GM12878 (cell line): ENCODE results near the gene MYRFL. TPM values are rescaled to one million over a fixed set of nuclear protein-coding genes. Genes with fewer than 3 reads are reported as not detected.

Experiments used
- ATAC-seq: fragments of 200-7000 bp; cut with Tn5 transposase; 3 replicates; pipeline ENCODE4 v1.9.1; 2020; ENCODE audit warnings: mild to moderate bottlenecking, moderate library complexity
- BruUV-seq: library from RNA; stranded (reverse); fragments of 400-500 nt; replicated peaks from 2 replicates; lab custom pipeline; 2021; lab: Mats Ljungman, UMichigan
- CTCF ChIA-PET: fragments of 300-600 bp; sonication (Branson Sonifier 250); formaldehyde crosslinking; extraction: SDS; loops from one replicate; lab custom pipeline; 2021; ENCODE audit warnings: inconsistent platforms; lab: Yijun Ruan, JAX
- POLR2A ChIA-PET: fragments of 350-600 bp; formaldehyde crosslinking; extraction: SDS; loops from one replicate; lab custom pipeline; 2021; ENCODE audit warnings: inconsistent platforms; lab: Charles Lee
- RAD21 ChIA-PET: fragments of 300-600 bp; sonication (Branson Sonifier 250); formaldehyde crosslinking; loops from one replicate; lab custom pipeline; 2023; ENCODE audit warnings: antibody characterized with exemption; ENCODE audit not compliant: unreplicated experiment; lab: Charles Lee
- SMC1A ChIA-PET: fragments of 300-600 bp; sonication (Branson Sonifier 250); formaldehyde crosslinking; loops from one replicate; lab custom pipeline; 2023; ENCODE audit not compliant: unreplicated experiment, uncharacterized antibody; lab: Charles Lee
- DNase-seq: peaks from one replicate; pipeline ENCODE4 v3.0.0-alpha.2; 2011; ENCODE audit warnings: low read depth, low spot score
- FAIRE-seq: peaks from 3 replicates; lab custom pipeline; 2011; peaks lifted over from hg19 to GRCh38; lab: Jason Lieb, UNC
- H2AFZ ChIP-seq: 2 replicates; pipeline ENCODE4 v1.6.0; 2011; ENCODE audit warnings: low read depth, low read length, control low read depth; ENCODE audit not compliant: control insufficient read depth
- H3K27ac ChIP-seq: 2 replicates; pipeline ENCODE4 v1.5.1; 2011; ENCODE audit warnings: control low read depth; ENCODE audit not compliant: control insufficient read depth, insufficient read depth
- H3K27me3 ChIP-seq, 2 experiments: replicated peaks in 1 of 2; 2 replicates each; pipeline versions ENCODE4 v1.6.0 to v1.6.1; 2011; ENCODE audit warnings: low read length in 1 of 2; ENCODE audit not compliant: control insufficient read depth in 2 of 2, insufficient read depth in 2 of 2
- H3K36me3 ChIP-seq, 2 experiments: 2 replicates each; pipeline ENCODE4 v1.5.1; 2011; ENCODE audit warnings: low read length in 1 of 2; ENCODE audit not compliant: control insufficient read depth in 2 of 2, insufficient read depth in 2 of 2
- H3K4me1 ChIP-seq: 2 replicates; pipeline ENCODE4 v1.6.1; 2011; ENCODE audit warnings: mild to moderate bottlenecking, low read length, moderate library complexity, mixed read lengths; ENCODE audit not compliant: control insufficient read depth, insufficient read depth
- H3K4me2 ChIP-seq: 2 replicates; pipeline ENCODE4 v1.6.0; 2011; ENCODE audit warnings: control low read depth; ENCODE audit not compliant: control insufficient read depth, insufficient read depth
- H3K4me3 ChIP-seq: fragments of 200-600 bp; sonication (generic); 2 replicates; pipeline ENCODE4 v1.5.1; 2016
- H3K79me2 ChIP-seq: 2 replicates; pipeline ENCODE4 v1.6.0; 2011; ENCODE audit warnings: low read length; ENCODE audit not compliant: control insufficient read depth, insufficient read depth
- H3K9ac ChIP-seq: 2 replicates; pipeline ENCODE4 v1.8.0; 2011; ENCODE audit warnings: low read length, control low read depth, mixed read lengths; ENCODE audit not compliant: control insufficient read depth, insufficient read depth
- H3K9me3 ChIP-seq: replicated peaks from 3 replicates; pipeline ENCODE4 v1.5.1; 2011; ENCODE audit warnings: mild to moderate bottlenecking, low read length; ENCODE audit not compliant: control insufficient read depth, insufficient read depth
- H4K20me1 ChIP-seq: 2 replicates; pipeline ENCODE4 v1.6.0; 2011; ENCODE audit not compliant: control insufficient read depth, insufficient read depth
- ETV6 ChIP-seq, 2 experiments: fragments of 450-650 bp in 1 of 2; IDR thresholded peaks in 1 of 2; conservative IDR thresholded peaks in 1 of 2; 2 replicates each; pipeline ENCODE4 v1.6.1; 2014; ENCODE audit warnings: antibody characterized with exemption in 1 of 2, borderline replicate concordance in 1 of 2, low read depth in 1 of 2, mild to moderate bottlenecking in 1 of 2, moderate library complexity in 1 of 2
- MTA3 ChIP-seq: IDR thresholded peaks from 2 replicates; pipeline ENCODE4 v1.6.1; 2012; ENCODE audit warnings: low read length, inconsistent platforms, borderline replicate concordance
- NFYB ChIP-seq: IDR thresholded peaks from 2 replicates; pipeline ENCODE4 v1.6.1; 2011; ENCODE audit warnings: low read depth, mild to moderate bottlenecking, low read length, improper control_type of control experiment, moderate library complexity; ENCODE audit not compliant: insufficient read depth
- RELA ChIP-seq: fragments of 450-650 bp; IDR thresholded peaks from 2 replicates; pipeline ENCODE4 v1.8.0; 2014; ENCODE audit warnings: borderline replicate concordance; ENCODE audit not compliant: partially characterized antibody
- SIN3A ChIP-seq: IDR thresholded peaks from 2 replicates; pipeline ENCODE4 v1.6.1; 2012; ENCODE audit warnings: low read depth, low read length, improper control_type of control experiment
- ZNF384 ChIP-seq: IDR thresholded peaks from 2 replicates; pipeline ENCODE4 v1.6.1; 2012; ENCODE audit warnings: low read depth, mild to moderate bottlenecking, low read length, improper control_type of control experiment, borderline replicate concordance
- WGBS: methylation state at CpG from one replicate; pipeline ENCODE4 v1.1.6; 2016; ENCODE audit warnings: low lambda C conversion rate; ENCODE audit not compliant: insufficient replicate concordance, insufficient coverage; ENCODE audit errors: missing lambda C conversion rate; 5-methylcytosine and 5-hydroxymethylcytosine counted together
- in situ Hi-C: fragments of 300-500 bp; cut with MboI; formaldehyde crosslinking; loops from 9 replicates; pipeline ENCODE4 v1.14.3; 2018; ENCODE audit warnings: mixed read lengths
- intact Hi-C: fragments of 100-400 bp; cut with micrococcal nuclease; formaldehyde crosslinking; loops from one replicate; pipeline ENCODE4 v1.14.2; 2022; ENCODE audit not compliant: unreplicated experiment
- polyA plus RNA-seq, 11 experiments: library from polyadenylated mRNA; depleted of rRNA in 4 of 11; unstranded in 6 of 11; stranded (reverse) in 5 of 11; fragments of >200 nt; fragmentation: Nextera tagmentation in 4 of 11; fragmentation: Illumina TruSeq in 1 of 11; extraction: Ambion mirVana in 4 of 11; extraction: Trizol in 1 of 11; gene quantifications; 1 replicate in 1 of 11; 2 replicates in 10 of 11; pipeline versions ENCODE4 v1.2.1 to v1.2.3, GENCODE V29; 2011 to 2016; ENCODE audit warnings: inconsistent platforms in 2 of 11, missing spikeins in 2 of 11, low read depth in 1 of 11
- total RNA-seq, 4 experiments: library from RNA; depleted of rRNA in 3 of 4; stranded (reverse); fragments of >200 nt in 3 of 4; fragmentation: Illumina TruSeq in 1 of 4; extraction: Trizol in 1 of 4; gene quantifications; 2 replicates each; pipeline versions ENCODE4 v1.2.1 to v1.2.3, GENCODE V29; 2013 to 2021

The MYRFL gene
- total and polyA plus RNA-seq, 10 of the 15 experiments (the other 5 are each of a cell fraction or from before 2014, with no cell fraction given) = 0.24 to 1.8 (median 0.64) TPM

DNA sequence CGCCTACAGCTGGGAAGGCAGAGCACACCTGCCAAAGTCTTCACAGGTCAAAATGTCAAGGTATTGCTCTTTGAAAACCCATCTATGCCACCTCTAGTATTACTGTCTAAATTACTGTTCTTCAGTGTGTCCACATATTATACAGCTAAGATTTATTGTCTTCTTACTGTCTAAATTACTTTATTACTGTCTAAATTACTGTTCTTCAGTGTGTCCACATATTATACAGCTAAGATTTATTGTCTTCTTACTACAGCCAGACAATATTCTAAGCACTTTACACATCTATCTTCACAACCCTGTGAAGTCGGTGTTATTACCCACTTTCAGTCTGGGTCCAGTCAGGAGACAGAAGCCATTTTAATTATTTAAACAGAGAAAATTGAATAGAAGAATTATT, 173.9 kb downstream of the MYRFL start:
- H3K4me2 ChIP-seq = no peak overlapping the region
- WGBS = 73% methylated on average over 2 of the region's 2 CpGs
- no peak overlapping the region for H3K4me3 ChIP-seq
- in situ Hi-C loops (no loop called here), intact Hi-C loops (no loop called here)
- POLR2A ChIA-PET = no interaction called here
- SMC1A ChIA-PET = no interaction called here
- TF ChIP-seq NFYB = no peak
- TF ChIP-seq RELA = no peak
- no peaks in the 10 kb centered on the region for H4K20me1 ChIP-seq
- no peaks in the 10 kb centered on the region for H3K4me1 ChIP-seq
- FAIRE-seq (no peak), DNase-seq (no peak), ATAC-seq (no peak)
- no peak overlapping the region for H3K9ac ChIP-seq
- no peaks in the 10 kb centered on the region for H3K79me2 ChIP-seq
- no peak overlapping the region for H2AFZ ChIP-seq
- BruUV-seq = no TSS peak
- H3K9me3 ChIP-seq = no peaks in the 10 kb centered on the region
- CTCF ChIA-PET = no interaction called here
- RAD21 ChIA-PET = no interaction called here
- no peaks in the 10 kb centered on the region for H3K36me3 ChIP-seq
- H3K27me3 ChIP-seq = no peaks in the 10 kb centered on the region
- no peak overlapping the region for H3K27ac ChIP-seq

DNA sequence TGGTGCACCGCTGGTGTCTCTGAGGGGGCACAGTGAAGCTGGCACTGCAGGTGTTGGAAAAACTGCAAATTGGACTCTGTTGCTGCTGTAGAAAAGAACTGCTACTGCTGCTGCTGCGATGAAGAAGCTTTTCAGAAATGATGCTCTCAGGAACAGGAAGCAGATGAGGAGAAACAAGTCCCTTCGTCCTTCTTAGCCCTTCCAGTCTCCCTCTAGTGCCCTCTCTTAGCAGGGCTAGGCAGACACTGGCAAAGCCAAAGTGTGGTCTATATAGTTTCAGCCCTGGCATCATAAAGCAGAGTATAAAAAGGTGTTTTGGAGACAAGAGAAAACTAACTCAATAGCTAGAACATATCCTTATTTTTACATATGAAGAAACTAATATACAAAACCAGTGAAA, 174.5 kb downstream of the MYRFL start:
- SMC1A ChIA-PET = no interaction called here
- H3K4me3 ChIP-seq = no peak overlapping the region
- no peak for FAIRE-seq

More for the DNA sequence above, 174.5 kb downstream of the MYRFL start:
- Histone ChIP-seq H3K4me2 (no peak overlapping the region), H3K27ac (no peak overlapping the region), H3K9ac (no peak overlapping the region), H4K20me1 (no peaks in the 10 kb centered on the region), H3K9me3 (no peaks in the 10 kb centered on the region), H3K36me3 (no peaks in the 10 kb centered on the region), H3K27me3 (no peaks in the 10 kb centered on the region)
- BruUV-seq = no TSS peak
- ChIA-PET POLR2A (no interaction called here), RAD21 (no interaction called here)
- in situ Hi-C loops = no loop called here
- no peak for TF ChIP-seq MTA3
- TF ChIP-seq ZNF384 = no peak
- TF ChIP-seq SIN3A = no peak
- no peak for TF ChIP-seq ETV6 (conservative IDR thresholded peaks at IDR 0.05 in 1 of 2, IDR thresholded peaks at IDR 0.05 in 1 of 2; ENCODE audit: borderline replicate concordance in 1 of 2, low read depth in 1 of 2)
- TF ChIP-seq, all 136 proteins: peak for 0
- no peak for ATAC-seq
- 0% methylated on average over 3 of the region's 3 CpGs for WGBS
- Histone ChIP-seq H2AFZ (no peak overlapping the region), H3K79me2 (no peaks in the 10 kb centered on the region), H3K4me1 (no peaks in the 10 kb centered on the region)
- DNase-seq = no peak
- intact Hi-C loops = no loop called here
- CTCF ChIA-PET = no interaction called here
